B cell (primary cell): ENCODE results near the gene ABR.

Source experiments
- EZH2 ChIP-seq: IDR thresholded peaks from 2 replicates; pipeline ENCODE4 v1.6.1; 2012; ENCODE audit warnings: borderline replicate concordance, low read depth, mild to moderate bottlenecking, moderate library complexity, low read length; ENCODE audit not compliant: insufficient read depth, poor library complexity, severe bottlenecking
- TF ChIP-seq, protein P1 (sequence below): fragments of 200-600 bp; IDR thresholded peaks from one replicate; pipeline ENCODE4 v1.8.0; 2022; ENCODE audit warnings: antibody characterized with exemption, mild to moderate bottlenecking

DNA sequence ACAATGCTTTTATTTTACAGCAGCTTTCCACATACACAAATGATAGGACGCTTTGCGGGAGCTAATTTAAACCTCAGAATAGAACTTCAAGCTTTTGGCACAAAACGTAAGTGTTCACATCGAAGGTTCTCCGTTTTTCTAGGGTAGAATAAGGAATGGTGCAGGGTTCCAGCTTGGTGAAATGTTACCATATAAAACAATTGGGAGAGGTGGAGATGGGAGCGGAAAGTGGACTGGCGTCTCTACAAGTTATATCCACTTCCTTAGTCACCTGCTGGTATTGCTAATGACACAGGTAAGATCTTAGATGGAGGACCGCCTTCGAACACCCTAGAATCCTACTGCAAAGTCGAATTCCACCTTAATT is 198.5 kb downstream of the ABR start:
- TF ChIP-seq, protein P1, sequence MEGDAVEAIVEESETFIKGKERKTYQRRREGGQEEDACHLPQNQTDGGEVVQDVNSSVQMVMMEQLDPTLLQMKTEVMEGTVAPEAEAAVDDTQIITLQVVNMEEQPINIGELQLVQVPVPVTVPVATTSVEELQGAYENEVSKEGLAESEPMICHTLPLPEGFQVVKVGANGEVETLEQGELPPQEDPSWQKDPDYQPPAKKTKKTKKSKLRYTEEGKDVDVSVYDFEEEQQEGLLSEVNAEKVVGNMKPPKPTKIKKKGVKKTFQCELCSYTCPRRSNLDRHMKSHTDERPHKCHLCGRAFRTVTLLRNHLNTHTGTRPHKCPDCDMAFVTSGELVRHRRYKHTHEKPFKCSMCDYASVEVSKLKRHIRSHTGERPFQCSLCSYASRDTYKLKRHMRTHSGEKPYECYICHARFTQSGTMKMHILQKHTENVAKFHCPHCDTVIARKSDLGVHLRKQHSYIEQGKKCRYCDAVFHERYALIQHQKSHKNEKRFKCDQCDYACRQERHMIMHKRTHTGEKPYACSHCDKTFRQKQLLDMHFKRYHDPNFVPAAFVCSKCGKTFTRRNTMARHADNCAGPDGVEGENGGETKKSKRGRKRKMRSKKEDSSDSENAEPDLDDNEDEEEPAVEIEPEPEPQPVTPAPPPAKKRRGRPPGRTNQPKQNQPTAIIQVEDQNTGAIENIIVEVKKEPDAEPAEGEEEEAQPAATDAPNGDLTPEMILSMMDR: peak; percentile 39
- no peak for TF ChIP-seq EZH2
